Measurements from ENCODE around the gene CD109.
"Not testable (repeated sequence)": the region's sequence is repeated elsewhere in the genome, so short reads cannot be mapped to it uniquely, and the experiment has no call there.

Gene CD109

GRCh38 chr6:73690056-73690455 lies 5.9 kb upstream of the CD109 start:
- DNase-seq, result no peak

GRCh38 chr6:73691512-73691911 lies 4.5 kb upstream of the CD109 start:
- peak; percentile 49 for DNase-seq

GRCh38 chr6:73694711-73695411 lies 1.1 kb upstream of the CD109 start:
- DNase-seq, result peak; percentile 65

DNA sequence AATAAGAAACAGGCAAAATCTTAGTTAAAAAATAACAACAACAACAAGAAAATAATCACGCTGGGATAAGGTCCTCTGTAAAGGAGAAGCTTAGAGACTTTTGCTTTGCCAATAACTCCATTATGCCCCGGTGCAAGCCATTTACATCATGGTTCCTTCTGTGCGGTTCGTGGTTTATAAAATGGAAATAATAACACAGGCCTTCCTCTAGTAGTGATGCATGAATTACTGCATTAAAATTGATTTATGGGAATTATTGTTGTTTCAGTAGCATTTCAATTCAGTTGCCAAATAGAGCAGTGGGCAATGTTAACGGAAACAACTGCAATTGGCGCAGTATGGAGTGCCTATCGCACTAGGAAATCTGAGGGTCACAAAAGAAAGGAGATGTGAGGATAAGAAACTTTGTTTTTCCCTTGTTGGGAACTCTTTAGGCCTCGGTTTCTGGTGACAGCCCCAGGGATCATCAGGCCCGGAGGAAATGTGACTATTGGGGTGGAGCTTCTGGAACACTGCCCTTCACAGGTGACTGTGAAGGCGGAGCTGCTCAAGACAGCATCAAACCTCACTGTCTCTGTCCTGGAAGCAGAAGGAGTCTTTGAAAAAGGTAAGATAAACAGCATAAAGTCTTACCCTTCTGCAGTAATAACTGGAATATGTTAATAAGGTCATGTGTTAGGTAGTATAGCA lies 1.1 kb downstream of the CD109 start:
- DNase-seq, result no peak

DNA sequence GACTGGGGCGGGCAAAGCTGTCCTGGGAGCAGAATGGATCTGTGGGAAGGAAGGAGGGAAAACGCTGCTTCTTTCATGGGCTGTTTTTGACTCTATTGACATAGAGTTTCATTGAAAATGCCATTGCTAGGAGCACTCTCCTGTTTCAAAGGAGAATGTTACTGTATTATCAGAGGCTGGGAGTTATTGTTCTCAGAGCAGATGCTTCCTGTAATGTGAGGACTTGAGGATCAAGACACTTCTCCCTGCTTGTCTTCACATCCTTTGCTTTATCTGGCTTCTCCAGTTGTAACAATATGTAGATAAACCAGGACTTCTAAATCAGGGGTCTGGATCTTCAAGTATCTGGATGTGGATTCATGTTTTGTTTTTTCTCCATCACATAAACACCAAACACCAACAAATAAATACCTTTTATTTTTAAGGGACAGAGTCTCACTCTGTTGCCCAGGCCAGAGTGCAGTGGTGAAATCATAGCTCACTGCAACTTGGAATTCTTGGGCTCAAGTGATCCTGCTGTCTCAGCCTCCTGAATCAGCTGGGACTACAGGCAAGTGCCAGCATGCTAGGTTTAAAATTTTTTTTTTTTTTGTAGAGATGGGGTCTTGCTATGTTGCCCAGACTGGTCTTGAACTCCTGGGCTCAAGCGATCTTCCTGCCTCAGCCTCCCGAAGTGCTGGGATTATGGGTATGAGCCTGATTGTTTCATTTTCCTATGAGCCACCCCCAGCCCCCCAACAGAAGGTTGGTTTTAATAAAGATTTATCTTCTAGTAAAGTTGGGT lies 3.9 kb downstream of the CD109 start:
- no peak for DNase-seq

GRCh38 chr6:73702444-73702843 lies 6.4 kb downstream of the CD109 start:
- no peak for DNase-seq

- DNase-seq, result no peak
These were observed 7.5 kb downstream of the CD109 start for GRCh38 chr6:73703466-73703865.

DNA sequence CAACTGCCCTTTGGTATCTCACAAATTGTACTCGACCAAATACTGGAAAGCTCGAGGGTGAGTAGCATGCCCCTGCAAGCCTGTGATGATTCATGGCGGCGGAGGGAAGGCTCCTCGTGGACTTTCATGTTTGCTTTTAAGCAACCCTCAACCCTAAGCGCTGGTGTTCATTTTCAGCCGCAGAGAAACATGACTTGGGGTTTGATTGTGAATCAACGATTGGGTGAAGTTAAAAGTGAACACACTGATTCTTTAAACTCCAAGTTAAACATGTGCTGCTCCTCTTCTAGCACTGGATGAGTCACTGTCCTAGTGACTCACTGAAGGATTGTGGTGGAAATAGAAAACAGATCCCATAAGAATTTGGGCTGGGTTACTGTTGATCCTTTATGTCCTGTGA lies 8.3 kb downstream of the CD109 start:
- peak; percentile 97 for DNase-seq

GRCh38 chr6:73704798-73705197 lies 8.8 kb downstream of the CD109 start:
- no peak for DNase-seq

GRCh38 chr6:73706971-73707370 lies 11.0 kb downstream of the CD109 start:
- DNase-seq, result no peak

DNA sequence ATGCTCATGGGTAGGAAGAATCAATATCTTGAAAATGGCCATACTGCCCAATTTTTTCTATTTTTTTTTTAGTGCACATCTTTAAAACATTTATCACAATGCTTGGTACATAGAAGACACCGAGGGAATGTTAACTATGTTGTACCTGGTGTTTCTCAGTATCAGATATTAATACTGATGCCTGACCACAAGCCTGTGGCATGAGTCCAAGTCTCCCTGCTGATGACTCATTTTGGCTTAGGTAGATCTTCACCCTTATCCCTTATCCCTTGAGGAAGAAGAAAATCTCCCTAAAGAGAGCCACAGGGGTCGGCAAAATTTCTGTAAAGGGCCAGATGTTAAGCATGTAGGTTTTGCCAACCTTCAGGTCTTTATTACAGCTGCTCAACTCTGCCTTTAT lies 14.5 kb downstream of the CD109 start:
- peak; percentile 72 for DNase-seq

DNA sequence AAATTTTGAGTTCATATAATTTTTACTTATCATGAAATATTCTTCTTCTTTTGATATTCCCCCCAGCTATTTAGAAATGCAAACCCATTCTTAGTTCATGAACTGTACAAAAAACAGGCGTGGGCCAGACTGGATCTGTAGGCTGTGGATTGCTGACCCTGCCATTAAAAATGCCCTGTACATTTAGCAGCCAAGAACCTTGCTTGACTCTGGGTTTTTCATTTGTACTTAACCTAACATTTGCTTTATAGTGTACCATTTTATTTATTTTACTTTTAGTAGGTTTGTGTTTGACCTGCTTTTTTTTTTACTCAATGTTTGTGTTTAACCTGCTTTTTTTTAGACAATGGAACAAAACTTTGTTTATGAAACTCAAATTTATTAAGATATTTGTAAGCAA lies 14.9 kb downstream of the CD109 start:
- no peak for DNase-seq

GRCh38 chr6:73712535-73713173 lies 16.7 kb downstream of the CD109 start:
- DNase-seq, result no peak

DNA sequence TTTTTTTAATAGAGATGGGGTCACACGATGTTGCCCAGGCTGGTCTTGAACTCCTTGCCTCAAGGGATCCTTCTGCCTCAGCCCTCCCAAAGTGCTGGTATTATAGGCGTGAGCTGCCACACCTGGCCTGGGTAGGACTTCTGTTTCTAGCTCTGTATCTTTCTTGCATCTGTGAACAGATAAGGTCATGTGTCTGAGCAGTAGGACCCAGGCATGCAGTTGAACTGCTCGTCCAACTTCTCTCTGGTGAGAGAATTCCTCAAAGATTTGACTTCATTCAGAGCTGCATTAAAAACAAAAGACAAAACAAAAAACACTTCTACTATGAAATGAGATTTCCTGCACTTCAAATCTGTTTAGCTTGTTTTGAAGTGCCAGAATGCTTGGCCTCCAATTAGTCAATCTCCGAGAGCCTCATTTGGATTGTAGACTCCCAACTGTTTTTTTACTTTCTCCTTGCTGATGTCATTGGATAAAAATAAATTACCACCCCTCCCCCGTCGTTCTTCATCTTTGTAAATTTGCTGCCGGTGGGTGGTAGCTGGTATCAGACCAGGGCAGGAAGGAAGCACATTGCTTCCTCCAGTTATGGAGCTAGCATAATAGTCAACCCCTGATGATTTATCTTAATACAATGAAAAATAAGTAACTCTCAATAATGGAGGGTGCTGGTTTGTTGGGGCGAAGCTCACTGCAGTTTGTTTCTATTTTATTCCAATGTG lies 17.6 kb downstream of the CD109 start:
- DNase-seq, result no peak

DNA sequence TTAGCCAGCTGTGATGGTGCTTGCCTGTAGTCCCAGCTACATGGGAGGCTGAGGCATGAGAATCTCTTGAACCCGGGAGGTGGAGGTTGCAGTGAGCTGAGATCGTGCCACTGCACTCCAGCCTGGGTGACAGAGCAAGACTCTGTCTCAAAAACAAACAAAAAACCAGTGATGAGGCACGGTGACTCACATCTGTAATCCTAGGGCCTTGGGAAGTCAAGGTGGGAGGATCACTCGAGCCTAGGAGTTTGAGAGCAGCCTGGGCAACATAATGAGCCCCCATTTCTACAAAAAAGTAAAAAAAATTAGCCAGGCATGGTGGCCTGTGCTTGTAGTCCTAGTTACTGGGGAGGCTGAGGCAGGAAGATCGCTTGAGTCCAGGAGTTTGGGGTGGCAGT lies 19.1 kb downstream of the CD109 start:
- peak; percentile 70 for DNase-seq

- DNase-seq, result no peak
These were observed 23.0 kb downstream of the CD109 start for GRCh38 chr6:73719046-73719445.

- DNase-seq, result peak; percentile 88
These were observed 26.5 kb downstream of the CD109 start for GRCh38 chr6:73722318-73723060.

GRCh38 chr6:73723480-73723879 lies 27.5 kb downstream of the CD109 start:
- not testable (repeated sequence) for DNase-seq

GRCh38 chr6:73724389-73724788 lies 28.4 kb downstream of the CD109 start:
- no peak for DNase-seq

- DNase-seq, result peak; percentile 16
These were observed 29.2 kb downstream of the CD109 start for GRCh38 chr6:73725192-73725591.

GRCh38 chr6:73727114-73727513 lies 31.1 kb downstream of the CD109 start:
- DNase-seq, result no peak

Data from EL (cell line).